ENCODE measurements around the gene CHP2. TPM values are rescaled to one million over a fixed set of nuclear protein-coding genes. Genes with fewer than 3 reads are reported as not detected.
"Not testable (repeated sequence)": the region's sequence is repeated elsewhere in the genome, so short reads cannot be mapped to it uniquely, and the experiment has no call there.

Gene CHP2
- total RNA-seq, 1 donor from 2014 or later, result not detected

GRCh38 chr16:23739516-23739915 lies 15.3 kb upstream of the CHP2 start:
- Histone ChIP-seq H3K36me3 (no peaks in the 10 kb centered on the region), H3K27ac (no peak overlapping the region), H3K4me3 (no peak overlapping the region), H3K9me3 (no peaks in the 10 kb centered on the region), H3K4me1 (no peaks in the 10 kb centered on the region), H3K27me3 (no peaks in the 10 kb centered on the region)
- intact Hi-C loops (cut with DNase I), result loop anchor here (5.0 kb wide), 1 partner anchor 273 kb away; no protein-coding TSS in a partner anchor
- no peak for TF ChIP-seq CTCF (IDR thresholded peaks at IDR 0.05)
- no peak for DNase-seq (ENCODE audit: low spot score in 2 of 2)

GRCh38 chr16:23741675-23742303 lies 13.0 kb upstream of the CHP2 start:
- no peak for DNase-seq (ENCODE audit: low spot score in 2 of 2)
- intact Hi-C loops (cut with DNase I), result no loop called here
- Histone ChIP-seq H3K9me3 (no peaks in the 10 kb centered on the region), H3K36me3 (no peaks in the 10 kb centered on the region), H3K27me3 (no peaks in the 10 kb centered on the region), H3K27ac (no peak overlapping the region), H3K4me3 (no peak overlapping the region), H3K4me1 (no peaks in the 10 kb centered on the region)
- no peak for TF ChIP-seq CTCF (IDR thresholded peaks at IDR 0.05)

- Histone ChIP-seq H3K27ac (no peak overlapping the region), H3K9me3 (no peaks in the 10 kb centered on the region), H3K36me3 (no peaks in the 10 kb centered on the region), H3K4me1 (no peaks in the 10 kb centered on the region), H3K27me3 (no peaks in the 10 kb centered on the region), H3K4me3 (no peak overlapping the region)
- no peak for DNase-seq (ENCODE audit: low spot score in 2 of 2)
- intact Hi-C loops (cut with DNase I), result no loop called here
- TF ChIP-seq CTCF (IDR thresholded peaks at IDR 0.05), result no peak
Observed at GRCh38 chr16:23742766-23743165, 12.1 kb upstream of the CHP2 start.

GRCh38 chr16:23745263-23745662 lies 9.6 kb upstream of the CHP2 start:
- Histone ChIP-seq H3K4me3 (no peak overlapping the region), H3K4me1 (no peaks in the 10 kb centered on the region), H3K27me3 (no peaks in the 10 kb centered on the region), H3K36me3 (no peaks in the 10 kb centered on the region), H3K27ac (no peak overlapping the region), H3K9me3 (no peaks in the 10 kb centered on the region)
- no peak for DNase-seq (ENCODE audit: low spot score in 2 of 2)
- intact Hi-C loops (cut with DNase I), result no loop called here
- no peak for TF ChIP-seq CTCF (IDR thresholded peaks at IDR 0.05)

- no peaks in the 10 kb centered on the region for H3K4me1 ChIP-seq
- no peaks in the 10 kb centered on the region for H3K9me3 ChIP-seq
- DNase-seq (ENCODE audit: low spot score in 2 of 2), result no peak
- TF ChIP-seq CTCF (IDR thresholded peaks at IDR 0.05), result no peak
- H3K36me3 ChIP-seq, result no peaks in the 10 kb centered on the region
- intact Hi-C loops (cut with DNase I), result no loop called here
- H3K4me3 ChIP-seq, result no peak overlapping the region
- H3K27ac ChIP-seq, result no peak overlapping the region
- no peaks in the 10 kb centered on the region for H3K27me3 ChIP-seq
Observed at GRCh38 chr16:23748630-23749029, 6.2 kb upstream of the CHP2 start.

- H3K27ac ChIP-seq; H3K4me1 ChIP-seq; intact Hi-C loops (cut with DNase I); DNase-seq (ENCODE audit: low spot score in 2 of 2); H3K36me3 ChIP-seq; H3K9me3 ChIP-seq; H3K27me3 ChIP-seq; H3K4me3 ChIP-seq: not testable (repeated sequence)
Observed at GRCh38 chr16:23751053-23751452, 3.8 kb upstream of the CHP2 start.
